ENCODE results near the gene PPP3R1. TPM values are rescaled to one million over a fixed set of nuclear protein-coding genes. Genes with fewer than 3 reads are reported as not detected.

Gene PPP3R1
- total RNA-seq, 1 experiment from 2014 or later, result 45.2 TPM

- DNase-seq (ENCODE audit: extremely low read depth, low read depth), result no peak
These were observed 95.3 kb downstream of the PPP3R1 start for GRCh38 chr2:68157002-68157401.

- DNase-seq (ENCODE audit: extremely low read depth, low read depth), result no peak
These were observed 95.9 kb downstream of the PPP3R1 start for GRCh38 chr2:68156419-68156818.

GRCh38 chr2:68155618-68156017 lies 96.7 kb downstream of the PPP3R1 start:
- DNase-seq (ENCODE audit: extremely low read depth, low read depth), result no peak

GRCh38 chr2:68152681-68153347 lies 99.5 kb downstream of the PPP3R1 start:
- DNase-seq (ENCODE audit: extremely low read depth, low read depth), result no peak

- DNase-seq (ENCODE audit: extremely low read depth, low read depth), result no peak
These were observed 101.3 kb downstream of the PPP3R1 start for GRCh38 chr2:68151037-68151436.

- no peak for DNase-seq (ENCODE audit: extremely low read depth, low read depth)
These were observed 110.5 kb downstream of the PPP3R1 start for GRCh38 chr2:68141875-68142274.

- no peak for DNase-seq (ENCODE audit: extremely low read depth, low read depth)
These were observed 116.6 kb downstream of the PPP3R1 start for GRCh38 chr2:68135448-68136320.

- DNase-seq (ENCODE audit: extremely low read depth, low read depth), result no peak
These were observed 117.8 kb downstream of the PPP3R1 start for GRCh38 chr2:68134554-68134953.

- DNase-seq (ENCODE audit: extremely low read depth, low read depth), result no peak
These were observed 118.2 kb downstream of the PPP3R1 start for GRCh38 chr2:68134120-68134519.

Other genes with a start within 250 kb of the PPP3R1 start
- 33.8 and 41.5 TPM in 2 replicates for gene C1D, start 189.5 kb downstream of the PPP3R1 start, total RNA-seq (2014; rRNA removed; shearing (Covaris generic))
- gene PNO1, start 94.6 kb downstream of the PPP3R1 start, total RNA-seq (2014; rRNA removed; shearing (Covaris generic)), result 59.2 and 61.6 TPM in 2 replicates
- gene CNRIP1, start 67.4 kb upstream of the PPP3R1 start, total RNA-seq (2014; rRNA removed; shearing (Covaris generic)), result 6.2 and 7.3 TPM in 2 replicates
- gene PLEK, start 112.8 kb upstream of the PPP3R1 start, total RNA-seq (2014; rRNA removed; shearing (Covaris generic)), result not detected in 2 replicates
- gene FBXO48, start 214.8 kb upstream of the PPP3R1 start, total RNA-seq (2014; rRNA removed; shearing (Covaris generic)), result 0.75 and 1.2 TPM in 2 replicates
- 0.46 and 1.2 TPM in 2 replicates for gene APLF, start 215.1 kb upstream of the PPP3R1 start, total RNA-seq (2014; rRNA removed; shearing (Covaris generic))

Data from NCI-H460 (cell line).